HG03460 (cell line): ENCODE data around the gene MRPS34.
"Not testable (repeated sequence)": the region's sequence is repeated elsewhere in the genome, so short reads cannot be mapped to it uniquely, and the experiment has no call there.

Experiments
- ATAC-seq: cut with Tn5 transposase; IDR thresholded peaks from one replicate; pipeline ENCODE4 v1.9.1; 2021; ENCODE audit not compliant: unreplicated experiment

The MRPS34 gene

DNA sequence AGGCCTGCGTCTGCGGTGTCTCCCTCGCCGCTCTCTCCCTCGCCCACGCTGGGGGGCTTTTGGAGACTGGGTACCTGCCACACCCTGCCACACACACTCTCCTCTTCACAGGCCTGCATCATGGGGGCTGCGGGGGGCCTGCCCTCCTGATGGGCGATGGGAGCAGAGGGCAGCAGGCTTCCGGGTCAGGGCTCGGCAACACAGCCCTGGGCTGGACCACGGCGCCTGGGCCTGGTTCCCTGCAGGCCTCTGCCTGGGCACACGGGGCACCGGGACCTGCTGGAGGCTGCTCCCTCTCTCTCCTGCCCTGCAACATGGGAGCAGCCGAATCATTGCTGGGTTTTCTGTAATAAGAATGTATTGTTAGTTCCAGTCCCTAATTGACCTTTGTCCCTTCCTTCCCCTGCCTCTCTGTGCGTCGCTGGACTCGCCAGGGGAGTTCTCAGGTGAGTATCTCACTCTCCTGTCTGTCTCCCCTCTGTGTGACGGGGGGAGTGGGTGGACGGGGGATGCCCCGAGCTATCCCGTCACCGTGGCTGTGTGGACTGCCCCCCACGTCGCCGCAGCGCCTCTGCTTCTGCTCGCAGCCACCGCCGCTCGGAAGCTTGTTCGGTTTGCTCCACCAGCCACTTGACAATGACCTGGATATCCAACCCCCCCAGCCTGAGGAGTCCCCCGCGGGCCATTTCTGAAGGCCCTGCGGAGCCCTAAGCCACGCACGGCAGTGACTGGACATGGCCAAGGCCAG is 15.0 kb downstream of the MRPS34 start:
- no peak for ATAC-seq

DNA sequence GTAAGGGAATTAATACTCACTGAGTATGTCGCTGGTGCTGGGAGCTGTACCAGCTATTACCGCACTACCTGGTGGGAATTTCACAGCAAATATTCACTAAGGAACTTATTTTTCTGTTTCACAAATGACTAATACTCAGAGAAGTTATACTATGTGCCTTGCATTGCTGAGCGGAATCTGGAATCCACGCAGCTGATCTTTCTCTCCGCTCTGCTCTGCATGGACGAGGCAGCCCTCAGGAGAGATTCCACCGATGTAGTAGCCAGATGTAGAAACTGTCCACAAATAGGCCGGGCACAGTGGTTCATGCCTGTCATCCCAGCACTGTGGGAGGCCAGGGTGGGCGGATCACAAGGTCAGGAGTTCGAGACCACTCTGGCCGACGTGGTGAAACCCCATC is 18.7 kb downstream of the MRPS34 start:
- no peak for ATAC-seq

DNA sequence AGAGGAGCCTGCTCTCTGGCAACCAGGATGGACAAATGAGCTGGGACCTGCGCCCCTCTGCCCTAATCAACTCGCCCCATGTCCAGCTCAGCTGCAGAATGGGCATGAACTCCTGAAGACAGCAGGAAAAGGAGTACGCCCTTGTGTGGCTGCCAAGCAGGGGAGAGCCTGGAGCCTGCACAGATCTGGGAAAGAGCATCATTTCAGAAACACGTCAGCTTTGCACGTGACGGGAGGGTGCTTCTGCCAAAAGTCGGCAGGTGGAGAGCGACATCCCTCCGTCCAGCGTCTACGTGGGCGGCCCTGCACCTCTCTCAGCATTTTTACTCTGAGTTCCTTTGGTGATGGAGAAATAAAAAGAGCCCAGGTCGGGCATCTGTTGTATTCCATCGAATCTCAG is 20.1 kb downstream of the MRPS34 start:
- no peak for ATAC-seq

DNA sequence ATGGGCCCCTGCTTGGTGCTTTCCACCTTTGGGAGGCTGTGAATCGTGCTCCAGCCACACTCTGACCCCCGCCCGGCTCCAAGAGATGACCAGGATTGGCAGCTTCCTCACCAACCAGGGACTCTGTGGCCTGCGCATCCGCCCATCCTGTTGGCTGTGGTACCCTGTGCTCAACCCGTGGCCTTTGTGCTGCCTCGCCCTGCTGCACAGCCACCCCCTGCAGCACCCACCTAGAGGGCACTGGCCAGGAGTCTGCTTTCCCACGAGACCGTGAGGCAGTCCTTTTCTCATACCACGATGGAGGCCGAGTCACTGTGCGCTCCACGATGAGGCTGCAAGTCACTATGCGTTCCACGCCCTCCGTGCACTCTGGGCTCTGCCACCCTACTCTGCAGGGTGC is 21.0 kb downstream of the MRPS34 start:
- no peak for ATAC-seq

DNA sequence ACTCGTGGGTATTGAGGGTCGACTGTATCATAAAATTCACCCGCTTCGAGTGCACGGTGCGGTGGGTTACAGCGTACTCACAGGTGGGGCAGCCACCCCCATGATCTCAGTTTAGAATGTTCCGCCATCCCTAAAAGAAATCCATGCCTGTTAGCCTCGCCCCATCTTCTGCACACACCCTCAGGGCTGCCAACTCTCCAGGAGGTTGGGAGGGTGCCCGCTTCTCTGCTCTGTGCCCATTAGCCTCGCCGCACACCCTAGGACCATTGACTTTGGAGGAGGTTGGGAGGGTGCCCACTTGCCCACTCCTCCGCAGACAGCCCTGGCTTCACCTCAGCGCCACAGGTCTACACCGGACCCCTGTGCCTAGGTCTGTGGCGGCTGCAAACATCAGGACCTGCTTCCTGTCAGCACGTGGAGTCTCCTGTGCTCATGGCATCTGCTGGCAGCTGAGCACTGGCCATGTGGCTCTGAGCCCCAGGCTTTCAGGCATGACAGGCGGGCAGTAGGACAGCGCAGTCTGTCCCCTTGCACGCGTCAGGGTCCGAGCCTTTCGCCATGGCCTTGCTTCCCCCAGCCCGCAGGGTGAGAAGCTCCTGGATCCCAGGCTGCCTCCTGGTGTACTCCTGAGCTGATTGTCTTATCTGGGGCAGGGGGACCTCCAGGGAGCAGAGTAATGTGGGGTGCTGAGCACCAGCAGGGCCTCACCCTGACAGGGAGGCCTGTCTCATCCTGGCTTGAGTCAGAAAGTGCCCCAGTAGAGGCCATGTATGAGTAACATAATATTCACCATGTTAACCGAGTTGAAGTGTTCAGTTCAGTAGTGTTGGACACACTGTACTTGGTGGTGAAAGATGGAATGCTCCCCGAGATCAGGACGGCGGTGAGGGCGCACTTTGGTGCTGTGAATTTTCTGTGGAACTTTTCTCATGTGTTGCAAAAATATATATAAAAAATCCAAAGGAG is 23.5 kb downstream of the MRPS34 start:
- ATAC-seq: no peak

DNA sequence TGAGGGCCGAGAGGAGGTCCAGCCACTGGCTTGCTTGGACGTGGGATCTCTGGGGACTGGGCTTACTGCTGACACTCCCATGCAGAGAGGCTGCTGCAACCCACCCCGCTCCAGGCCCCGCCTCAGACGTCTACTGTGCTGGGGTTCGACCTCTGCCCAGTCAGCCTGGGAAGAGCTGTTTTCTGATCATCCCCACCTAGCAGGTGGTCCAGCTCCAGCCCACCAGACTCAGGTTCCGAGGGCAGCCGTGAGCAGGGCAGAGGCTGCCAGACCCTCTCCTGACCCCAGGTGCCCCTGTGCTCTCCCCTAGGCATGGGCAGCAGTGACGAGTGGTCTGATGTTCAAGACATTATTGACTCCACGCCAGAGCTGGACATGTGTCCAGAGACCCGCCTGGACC is 25.0 kb downstream of the MRPS34 start:
- no peak for ATAC-seq

DNA sequence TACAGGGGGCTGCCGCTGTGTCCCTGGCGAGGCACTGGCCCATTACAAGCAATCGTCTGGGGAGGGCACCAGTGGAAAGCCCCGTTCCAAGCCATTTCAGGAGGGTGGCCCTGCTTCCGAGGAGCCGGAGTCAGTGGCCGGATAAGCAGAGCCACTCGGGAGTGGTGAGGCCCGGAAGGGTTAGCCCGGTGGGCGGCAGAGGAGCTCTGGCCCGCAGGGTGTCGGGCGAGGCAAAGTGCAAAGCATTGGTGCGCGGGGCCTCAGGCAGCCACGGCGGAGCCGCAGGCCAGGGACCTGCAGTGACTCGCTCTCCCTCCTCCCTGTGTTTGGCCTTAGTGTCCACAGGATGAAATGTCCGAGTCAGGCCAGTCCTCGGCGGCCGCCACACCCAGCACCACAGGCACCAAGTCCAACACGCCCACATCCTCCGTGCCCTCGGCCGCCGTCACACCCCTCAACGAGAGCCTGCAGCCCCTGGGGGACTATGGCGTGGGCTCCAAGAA is 26.2 kb downstream of the MRPS34 start:
- ATAC-seq: no peak

DNA sequence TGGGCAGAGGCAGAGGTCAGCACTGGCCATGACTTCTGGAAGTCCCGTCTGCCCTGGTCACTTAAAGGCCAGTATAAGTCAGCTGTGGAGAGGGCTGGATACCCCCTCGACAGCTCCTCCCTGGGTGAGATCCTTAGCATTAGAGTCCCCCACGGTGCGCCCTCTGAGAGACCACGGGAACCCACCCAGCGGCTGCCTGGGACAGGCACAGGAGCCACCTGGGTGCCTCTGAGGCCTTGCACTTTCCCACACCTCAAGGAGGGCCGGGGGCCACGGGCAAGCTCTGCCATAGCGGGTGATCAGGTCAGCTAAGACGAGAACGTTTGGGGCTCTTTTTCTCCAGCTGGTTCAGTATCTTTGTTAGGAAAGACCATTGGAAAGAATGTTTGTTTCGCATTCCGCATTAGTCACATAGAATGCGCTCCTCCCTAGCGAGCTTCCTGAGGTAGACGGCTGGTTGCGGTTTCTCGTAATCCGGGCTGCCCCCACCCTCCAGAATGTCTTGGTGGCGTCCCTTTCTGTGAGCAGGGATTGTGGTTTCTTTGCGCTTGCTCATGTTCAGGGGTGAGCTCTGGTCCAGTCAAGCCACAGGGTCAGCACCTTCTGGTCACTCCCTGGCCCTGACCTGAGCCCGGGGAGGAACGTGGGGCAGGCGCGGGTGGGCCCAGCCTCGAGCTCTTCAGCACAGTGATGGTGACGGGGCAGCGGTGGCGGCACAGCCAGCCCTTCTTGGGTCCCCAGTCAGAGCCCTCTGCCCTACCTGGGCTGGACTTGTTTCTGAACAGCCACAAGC is 26.8 kb downstream of the MRPS34 start:
- no peak for ATAC-seq

DNA sequence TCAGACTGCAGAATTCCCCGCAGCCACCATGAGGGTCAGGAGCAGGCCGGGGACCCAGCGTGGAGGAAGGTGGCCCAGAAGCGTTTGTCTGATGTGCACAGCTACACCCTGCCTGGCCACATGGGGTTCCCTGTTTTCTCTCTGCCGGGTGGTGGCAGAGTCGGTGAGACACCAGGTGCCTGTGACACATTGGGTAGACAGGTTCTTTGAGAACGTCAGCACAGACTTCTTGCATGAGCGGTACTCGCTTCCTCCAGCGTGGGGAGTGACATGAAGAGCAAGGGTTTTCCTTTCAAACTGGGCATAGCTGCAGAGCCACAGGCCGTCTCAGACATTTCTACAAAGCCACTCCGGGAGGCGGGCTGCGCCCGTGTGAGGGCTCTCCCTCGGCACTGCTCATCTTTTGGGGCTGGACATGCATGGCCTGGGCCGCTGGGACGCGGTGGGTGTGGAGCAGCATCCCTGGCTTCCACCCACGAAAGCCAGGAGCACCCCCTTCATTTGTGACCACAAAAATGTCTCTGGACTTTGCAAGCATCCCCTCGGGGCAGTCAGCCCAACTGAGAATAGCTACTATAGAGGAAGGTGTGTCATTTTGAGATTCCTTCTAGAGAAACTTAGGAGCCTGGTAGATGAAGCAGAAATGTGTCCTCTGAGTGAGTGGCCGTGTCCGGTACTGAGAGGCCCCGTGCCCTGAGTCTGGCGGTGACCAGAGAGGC is 27.6 kb downstream of the MRPS34 start:
- ATAC-seq: no peak

DNA sequence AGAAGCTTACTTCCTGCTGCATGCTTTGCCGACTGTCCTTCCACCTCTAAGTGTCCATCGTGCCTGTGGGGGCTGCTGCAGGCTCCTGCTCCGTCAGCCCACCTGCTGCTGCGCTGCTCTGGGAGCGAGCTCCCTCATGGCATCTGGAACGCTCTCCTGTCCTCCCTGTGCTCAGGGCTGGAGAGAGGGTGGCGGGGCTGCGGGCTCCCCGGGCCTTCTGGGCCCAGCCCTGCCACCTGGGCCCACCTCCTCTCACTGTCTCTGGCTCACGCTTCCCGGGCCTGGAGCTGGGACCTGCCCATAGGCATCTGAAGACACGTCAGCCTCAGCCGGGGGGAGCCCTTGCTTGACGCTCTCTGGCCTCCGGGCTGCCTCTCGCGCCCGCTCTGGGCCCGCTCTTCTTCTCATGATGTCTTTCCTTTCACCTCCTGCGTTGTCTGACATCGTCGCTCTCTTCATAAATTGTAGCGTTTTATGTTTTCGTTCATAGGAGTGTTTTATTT is 28.5 kb downstream of the MRPS34 start:
- ATAC-seq: no peak

DNA sequence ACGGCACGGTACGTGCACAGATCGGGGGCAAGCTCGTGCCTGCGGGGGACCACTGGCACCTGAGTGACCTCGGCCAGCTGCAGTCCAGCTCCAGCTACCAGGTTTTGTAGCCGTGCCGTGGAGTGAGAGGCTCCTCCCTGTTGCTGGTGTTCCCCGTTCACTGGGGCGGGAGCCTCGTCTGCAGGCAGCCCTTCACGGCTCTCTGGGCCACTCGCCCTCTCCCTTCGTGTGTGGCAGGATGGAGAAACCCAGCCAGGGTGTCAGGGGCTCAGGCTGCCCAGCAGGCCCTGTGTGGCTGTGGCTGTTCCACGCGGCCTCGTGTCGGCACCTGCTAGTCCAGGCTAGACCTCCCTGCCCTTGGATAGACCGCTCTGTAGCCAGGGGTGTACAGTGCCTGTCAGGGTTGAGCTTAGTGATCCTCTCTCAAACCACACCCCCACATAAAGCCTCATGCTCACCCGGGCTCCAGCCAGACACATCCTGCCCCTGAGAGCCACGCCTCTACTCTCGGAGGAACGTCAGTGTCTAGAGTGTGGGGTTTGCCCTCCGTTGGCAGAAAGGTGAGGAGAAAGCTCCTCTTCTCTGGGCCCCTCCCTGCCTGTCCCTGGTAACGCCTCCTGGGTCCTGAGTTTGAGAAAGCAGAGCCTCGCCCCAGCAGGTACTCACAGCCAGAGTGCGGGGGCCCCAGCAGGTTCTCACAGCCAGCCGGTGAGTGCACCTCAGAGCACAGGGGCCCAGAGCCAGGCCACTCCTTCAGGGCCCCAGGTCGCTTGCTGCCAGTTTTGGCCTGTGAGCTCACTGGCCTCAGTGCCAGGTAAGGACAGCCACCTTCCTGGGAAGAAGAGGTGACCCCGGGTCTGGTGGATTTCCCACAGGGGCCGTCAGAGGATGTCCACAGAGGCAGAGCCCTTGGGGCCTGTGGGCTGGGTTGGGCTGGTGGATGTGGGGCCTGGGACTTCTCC is 29.3 kb downstream of the MRPS34 start:
- ATAC-seq: no peak

DNA sequence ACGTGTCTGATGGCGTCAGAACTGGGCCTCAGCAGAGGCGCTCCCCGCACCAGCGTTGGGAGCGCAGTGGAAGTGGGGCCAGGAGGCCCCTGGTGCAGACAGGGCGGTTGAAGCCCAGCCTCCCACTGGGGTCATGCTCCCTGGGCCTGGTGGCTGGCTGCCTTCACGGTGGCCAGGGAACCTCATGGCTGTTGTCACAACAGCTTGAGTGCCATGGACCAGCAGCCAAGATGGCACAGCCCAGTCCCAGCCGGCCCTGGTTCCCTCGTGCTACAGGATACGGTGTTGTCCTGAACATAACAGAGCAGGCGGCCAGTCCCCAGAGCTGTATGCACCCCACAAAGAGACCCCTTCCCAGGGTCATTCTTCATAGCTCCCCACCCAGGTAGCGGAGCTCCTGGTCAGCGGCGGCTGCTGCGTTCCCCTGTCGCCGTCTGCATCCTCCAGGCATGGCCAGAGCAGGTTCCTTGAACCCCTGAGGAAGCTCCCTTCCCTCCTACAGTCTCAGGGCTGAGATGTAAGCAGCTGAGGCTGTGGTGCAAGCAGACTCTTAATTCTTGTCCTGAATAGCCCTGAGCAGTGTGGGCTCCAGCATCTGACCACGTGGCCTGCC is 31.3 kb downstream of the MRPS34 start:
- ATAC-seq: no peak

DNA sequence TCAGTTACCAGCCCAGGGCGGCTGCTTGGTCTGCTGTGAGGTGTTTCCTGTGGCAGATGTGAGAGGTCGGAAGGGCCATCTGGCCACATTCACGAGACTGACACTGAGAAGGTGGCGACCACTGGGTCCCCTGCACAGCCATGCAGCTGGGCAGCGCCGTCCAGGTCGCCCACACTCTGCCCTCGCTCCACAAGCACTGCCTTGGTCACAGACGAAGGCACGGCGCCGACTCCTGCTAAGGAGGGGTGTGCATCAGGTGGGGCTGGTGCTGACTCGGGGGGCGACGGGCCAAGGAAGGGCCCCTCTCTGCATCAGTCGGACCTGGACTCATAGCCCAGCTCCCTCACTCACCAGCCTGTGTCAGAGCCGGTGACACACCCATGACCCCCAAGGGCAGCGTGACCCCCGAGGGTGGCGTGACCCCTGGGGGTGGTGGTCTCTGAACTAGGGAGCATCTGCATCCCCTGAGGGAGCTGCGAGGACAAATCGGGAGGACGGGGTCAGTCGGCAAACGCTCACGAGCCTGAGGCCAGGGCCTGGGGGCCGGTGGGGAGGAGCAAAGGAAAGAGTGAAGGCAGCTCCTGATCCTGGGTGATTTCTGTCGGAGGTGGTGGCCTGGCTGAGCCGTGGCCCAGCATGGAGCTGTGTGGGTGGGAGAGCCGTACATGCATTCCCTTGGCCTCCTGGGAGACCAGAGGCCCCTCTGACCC is 32.0 kb downstream of the MRPS34 start:
- ATAC-seq: no peak

DNA sequence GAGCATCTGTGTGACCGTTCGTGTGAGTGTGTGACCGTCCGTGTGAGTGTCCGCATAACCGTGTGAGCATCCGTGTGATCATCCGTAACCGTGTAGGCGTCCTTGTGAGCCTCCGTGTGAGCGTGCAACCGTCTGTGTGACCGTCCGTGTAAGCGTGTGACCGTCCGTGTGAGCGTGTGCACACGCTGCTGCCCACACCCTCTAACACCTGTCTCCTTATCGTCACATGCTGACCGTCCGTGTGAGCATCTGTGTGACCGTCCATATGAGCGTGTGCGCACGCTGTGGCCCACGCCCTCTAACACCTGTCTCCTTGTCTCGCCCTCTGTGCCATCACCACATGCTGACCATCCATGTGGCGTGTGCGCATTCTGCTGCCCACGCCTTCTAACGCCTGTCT is 32.7 kb downstream of the MRPS34 start:
- ATAC-seq: no peak

DNA sequence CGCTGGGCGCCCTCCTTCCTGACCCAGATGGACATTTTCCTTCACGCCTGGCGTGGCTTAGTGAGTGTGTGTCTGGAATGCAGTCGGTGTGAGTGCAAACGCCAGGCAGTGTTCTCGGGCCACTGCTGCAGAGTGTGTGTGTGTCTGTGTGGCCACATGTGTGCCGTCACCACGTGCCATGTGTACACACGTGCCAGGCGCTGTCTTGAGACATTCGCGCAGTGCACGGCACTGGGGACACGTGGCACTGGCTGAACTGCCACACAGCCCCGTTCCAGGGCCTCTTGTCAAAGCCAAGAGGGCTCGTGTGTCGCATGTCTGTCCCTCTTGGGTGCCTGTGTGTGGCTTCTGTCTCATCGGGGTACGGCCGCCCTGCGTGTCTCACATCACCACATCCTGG is 38.1 kb downstream of the MRPS34 start:
- no peak for ATAC-seq

DNA sequence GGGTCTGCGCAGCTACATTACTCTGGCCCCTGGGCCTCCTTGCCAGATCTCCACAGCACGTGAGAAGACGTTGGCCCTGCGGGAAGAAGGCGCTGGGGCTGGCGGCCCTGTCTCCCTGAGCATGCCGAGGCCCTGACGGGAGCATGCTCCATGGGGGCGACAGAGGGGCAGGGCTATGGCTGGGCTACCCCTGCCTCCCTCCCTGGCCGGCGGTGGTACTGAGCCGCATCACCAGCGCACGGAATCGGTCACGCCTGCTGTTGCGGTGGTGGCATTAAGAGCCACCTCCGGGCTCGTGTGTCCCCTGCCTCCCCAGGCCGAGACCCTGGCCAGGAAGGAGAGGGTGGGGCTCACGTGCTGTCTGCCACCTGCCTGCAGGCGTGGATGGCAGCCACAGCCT is 38.8 kb downstream of the MRPS34 start:
- ATAC-seq: no peak

DNA sequence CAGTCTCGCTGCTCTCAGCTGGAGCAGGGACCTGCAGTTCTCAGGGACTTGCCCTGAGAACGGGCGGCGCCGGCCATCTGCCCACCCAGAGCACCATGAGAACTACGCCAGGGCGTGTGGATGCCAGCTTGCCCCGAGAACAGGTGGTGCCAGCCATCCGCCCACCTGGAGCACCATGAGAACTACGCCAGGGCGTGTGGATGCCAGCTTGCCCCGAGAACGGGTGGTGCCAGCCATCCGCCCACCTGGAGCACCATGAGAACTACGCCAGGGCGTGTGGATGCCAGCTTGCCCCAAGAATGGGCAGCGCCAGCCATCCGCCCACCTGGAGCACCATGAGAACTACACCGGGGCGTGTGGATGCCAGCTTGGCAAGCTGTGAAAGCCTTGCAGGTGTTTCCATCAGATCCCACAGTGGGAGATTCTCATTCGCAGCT is 40.4 kb downstream of the MRPS34 start:
- ATAC-seq: not testable (repeated sequence)

DNA sequence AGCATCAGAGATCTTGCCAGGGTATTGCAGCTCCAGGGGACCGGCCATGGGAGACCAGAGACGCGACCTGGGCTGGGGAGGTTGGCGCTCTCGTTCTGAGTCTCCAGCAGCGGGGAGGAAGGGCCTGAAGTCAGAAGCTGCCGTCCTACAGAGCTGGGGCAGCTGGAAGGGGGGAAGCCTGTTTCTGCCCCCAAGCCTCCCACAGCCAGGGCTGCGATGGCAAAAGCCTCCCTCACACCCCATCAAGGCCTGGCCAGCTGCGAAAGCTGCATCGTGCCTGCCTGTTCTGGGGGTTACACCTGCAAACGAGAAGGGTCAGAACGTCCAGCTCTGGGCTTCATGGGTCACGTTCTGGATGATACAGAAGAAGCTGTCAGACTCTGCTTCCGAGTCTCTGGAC is 40.9 kb downstream of the MRPS34 start:
- no peak for ATAC-seq
